HG02970 (cell line): ENCODE results near the gene SHH.

Experiments used
- ATAC-seq: cut with Tn5 transposase; IDR thresholded peaks from one replicate; pipeline ENCODE4 v1.9.1; 2021; ENCODE audit warnings: mild to moderate bottlenecking, moderate library complexity, moderate number of reproducible peaks; ENCODE audit not compliant: unreplicated experiment, low FRiP score

Gene SHH

GRCh38 chr7:155807789-155808548 is 4.3 kb downstream of the SHH start:
- ATAC-seq, result no peak

- ATAC-seq, result no peak
Measured at GRCh38 chr7:155807065-155807671, 5.1 kb downstream of the SHH start.

GRCh38 chr7:155806096-155806871 is 6.0 kb downstream of the SHH start:
- ATAC-seq, result no peak

- no peak for ATAC-seq
Measured at GRCh38 chr7:155805826-155806095, 6.5 kb downstream of the SHH start.

DNA sequence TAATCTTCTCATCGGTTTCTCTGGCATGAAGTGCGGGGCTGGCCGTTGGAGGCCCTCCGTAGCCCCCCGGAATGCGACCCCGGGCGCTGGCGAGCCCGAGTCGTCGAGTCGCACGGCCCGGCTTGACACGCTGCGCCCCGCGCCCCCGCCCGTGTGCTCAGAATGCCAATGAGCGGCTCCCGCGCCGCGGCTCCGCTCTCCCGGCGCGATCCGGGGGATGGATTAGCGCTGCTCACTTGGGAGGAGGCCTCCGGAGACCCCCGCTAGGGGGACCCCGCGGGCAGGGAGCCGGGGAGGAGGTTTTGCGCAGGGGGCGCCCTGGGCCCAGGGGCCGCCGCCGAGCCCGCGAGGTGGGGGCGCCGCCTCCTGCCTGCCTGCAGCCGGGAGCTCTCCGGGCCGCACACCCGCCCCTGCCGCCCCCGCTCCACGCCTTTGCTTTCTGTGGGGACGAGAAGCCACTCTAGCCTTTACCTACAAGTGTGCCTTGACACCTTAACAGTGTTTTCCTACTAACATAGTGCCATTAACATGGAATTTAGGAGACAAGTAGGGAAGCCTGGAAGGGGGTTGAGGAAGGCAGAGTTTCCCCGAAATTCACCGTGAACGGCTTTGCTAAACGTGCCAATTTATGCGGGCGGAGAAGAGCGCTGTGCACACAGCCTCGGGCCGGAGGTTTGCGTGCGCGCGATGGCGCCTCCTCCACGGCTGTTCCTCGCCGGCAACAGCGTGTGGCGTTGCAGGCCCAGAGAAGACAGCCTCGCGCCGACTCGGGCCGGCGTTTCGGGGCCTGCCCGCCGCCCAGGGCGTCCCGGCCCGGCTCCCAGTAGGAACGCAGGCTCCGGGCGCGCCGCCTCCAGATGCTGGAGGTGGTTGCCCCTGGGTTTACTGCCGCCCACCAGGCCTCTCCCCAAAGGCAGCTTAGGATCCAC is 7.1 kb downstream of the SHH start:
- no peak for ATAC-seq

- no peak for ATAC-seq
Measured at GRCh38 chr7:155804431-155804831, 7.8 kb downstream of the SHH start.

DNA sequence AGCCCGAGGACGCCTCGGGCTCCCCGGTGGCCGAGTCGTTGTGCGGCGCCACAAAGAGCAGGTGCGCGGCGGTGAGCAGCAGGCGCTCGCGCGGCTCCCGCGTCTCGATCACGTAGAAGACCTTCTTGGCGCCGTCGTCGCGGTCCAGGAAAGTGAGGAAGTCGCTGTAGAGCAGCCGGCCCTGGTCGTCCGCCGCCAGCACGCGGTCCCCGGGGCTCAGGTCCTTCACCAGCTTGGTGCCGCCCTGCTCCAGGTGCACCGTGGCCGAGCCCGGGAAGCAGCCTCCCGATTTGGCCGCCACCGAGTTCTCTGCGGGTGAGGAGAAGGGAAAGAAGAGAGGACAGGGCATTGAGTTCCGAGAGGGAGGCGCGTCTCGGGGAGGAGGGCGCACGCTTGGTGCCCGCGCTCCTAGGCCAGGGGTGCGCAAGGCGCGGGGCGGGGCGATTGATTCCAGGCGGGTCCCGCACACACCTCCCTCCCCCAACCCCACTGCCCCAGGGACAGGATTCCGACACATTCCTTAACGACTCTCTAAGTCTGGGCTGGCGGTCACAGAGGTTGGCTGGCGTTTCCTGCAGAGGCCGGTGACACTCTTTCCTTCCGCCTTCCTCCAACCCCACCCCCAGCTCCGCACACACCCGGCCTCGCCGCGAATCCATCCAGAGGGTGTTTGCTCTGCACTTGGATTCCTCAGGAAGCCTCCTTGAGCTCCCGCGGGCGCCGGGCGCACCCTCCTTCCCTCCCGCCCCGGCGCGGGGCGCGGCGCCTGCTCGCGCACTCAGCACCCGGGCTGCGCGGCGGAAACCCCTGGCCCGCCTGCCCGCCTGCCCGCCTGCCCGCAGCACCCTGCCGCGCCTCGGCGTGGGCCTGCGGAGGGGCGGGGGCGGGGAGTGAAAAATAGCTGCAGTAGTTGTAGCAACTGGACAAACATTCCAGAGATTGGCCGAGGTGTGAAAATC is 8.6 kb downstream of the SHH start:
- ATAC-seq, result no peak

DNA sequence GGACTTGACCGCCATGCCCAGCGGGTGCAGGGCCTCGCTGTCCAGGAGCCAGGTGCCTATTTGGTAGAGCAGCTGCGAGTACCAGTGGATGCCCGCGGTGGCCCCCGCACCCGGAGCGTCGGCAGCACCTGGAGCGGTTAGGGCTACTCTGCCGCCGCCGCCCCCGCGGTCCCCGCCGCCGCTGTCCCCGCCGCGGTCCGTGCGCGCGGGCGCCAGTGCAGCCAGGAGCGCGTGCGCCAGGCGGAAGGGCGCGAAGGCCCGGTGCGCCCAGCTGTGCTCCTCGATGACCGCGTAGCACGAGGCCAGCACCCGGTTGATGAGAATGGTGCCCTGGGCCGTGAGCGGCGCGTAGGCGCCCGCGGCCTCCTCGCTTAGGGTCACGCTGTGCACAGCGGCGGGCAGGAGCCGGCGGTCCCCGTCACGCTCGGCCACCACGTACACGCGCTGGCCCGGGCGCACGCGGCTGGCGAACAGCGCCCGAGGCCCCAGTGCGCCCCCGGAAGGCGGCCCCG is 9.3 kb downstream of the SHH start:
- no peak for ATAC-seq

- ATAC-seq, result no peak
Measured at GRCh38 chr7:155802291-155802690, 10.0 kb downstream of the SHH start.

GRCh38 chr7:155800741-155801267 is 11.5 kb downstream of the SHH start:
- ATAC-seq, result no peak

DNA sequence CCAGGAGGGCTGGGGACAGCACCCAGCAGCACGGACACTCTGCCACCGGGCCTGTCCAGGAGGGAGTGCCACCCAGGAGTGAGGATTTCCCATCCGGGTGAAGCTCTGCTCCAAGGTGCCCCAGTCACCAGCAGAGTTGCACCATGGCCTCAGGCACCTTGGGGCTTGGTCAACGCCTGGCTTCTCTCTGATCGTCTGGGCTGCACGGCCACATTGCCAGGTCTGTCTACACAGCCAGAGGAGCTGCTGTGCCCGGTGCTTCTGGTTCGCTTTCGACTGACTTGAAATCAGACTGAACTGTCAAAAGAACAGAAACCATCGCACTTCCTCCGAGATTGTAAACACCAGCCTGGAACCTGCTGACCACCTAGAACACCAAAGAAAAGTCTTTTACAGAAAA is 12.0 kb downstream of the SHH start:
- ATAC-seq, result no peak

GRCh38 chr7:155799514-155799913 is 12.7 kb downstream of the SHH start:
- ATAC-seq, result no peak

DNA sequence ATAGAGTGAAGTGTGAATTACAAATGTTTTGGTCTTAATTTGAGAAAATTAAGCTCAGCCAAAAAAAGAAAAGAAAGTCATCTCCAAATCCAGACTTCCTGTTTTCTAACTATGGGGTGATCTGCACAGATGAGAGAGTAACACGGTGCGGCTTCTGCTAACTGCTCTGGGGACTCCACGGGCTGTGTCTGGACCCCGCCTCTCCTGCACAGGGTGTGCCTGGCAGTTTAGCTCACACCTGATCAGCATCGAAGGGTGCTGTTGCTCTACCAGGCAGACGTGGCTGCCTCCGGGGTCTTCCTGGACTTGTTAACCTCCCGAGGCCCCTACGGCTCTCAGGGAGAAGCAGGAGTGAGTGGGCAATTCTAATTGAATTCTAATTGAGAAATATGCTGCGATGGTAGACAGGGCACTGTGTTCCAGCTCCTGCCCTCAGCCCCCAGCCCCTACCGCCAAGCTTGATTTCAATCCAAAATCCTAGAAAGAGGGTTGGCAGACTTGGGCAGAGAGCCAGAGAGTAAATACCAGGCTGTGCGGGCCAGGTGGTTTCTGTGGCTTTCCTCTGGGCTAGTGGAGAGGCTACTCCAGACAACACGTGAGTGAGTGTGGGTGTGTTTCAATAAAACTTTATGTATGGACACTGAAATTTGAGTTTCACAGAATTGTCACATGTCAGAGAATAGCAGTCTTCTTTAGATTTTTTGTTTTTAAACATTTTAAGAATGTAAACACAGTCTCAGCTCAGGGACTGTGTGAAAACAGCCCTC is 13.4 kb downstream of the SHH start:
- ATAC-seq, result no peak

DNA sequence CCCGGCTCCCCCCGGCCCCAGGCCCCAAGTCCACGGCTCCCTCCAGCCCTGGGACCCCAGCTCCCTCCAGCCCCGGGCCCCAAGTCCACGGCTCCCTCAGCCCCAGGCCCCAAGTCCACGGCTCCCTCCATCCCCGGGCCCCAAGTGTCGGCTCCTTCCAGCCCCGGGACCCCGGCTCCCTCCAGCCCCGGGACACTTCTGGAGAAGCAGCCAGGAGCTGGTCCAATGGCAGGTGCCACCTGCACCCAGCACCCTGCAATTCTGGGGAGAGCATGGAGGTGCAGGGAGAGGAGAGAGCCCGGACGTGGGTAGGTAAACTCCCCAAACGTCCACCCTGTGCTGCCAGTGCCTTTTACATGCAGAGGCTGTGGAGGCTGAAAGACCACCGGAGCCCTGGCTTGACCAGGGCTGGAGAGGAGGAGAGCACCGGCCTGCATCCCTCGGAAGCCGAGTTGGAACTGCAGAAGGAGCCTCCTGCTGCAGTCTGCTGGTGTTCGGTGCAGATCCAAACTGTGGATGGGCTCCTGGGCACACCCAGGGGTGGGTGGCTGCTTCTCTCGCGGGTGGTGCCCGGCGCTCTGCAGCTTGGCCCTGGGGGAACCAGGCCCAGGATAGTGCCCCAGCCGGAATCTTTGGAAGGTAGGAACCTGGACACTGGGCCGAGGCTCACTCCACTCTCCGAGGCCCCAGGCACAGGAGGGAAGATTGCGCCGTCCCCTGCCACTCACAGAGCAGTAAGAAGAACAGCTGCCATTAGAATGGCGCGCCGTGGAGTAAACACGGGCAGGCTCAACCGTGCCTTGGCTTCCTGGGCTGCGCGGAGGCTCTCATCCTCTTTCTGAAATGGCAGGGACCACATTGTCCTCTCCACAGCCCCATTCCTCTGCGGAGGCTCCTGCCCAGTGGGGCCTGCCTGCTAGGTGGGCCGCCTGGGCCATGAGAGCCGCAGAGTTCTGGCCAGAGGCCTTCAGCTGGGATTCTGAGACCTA is 14.7 kb downstream of the SHH start:
- ATAC-seq, result no peak

DNA sequence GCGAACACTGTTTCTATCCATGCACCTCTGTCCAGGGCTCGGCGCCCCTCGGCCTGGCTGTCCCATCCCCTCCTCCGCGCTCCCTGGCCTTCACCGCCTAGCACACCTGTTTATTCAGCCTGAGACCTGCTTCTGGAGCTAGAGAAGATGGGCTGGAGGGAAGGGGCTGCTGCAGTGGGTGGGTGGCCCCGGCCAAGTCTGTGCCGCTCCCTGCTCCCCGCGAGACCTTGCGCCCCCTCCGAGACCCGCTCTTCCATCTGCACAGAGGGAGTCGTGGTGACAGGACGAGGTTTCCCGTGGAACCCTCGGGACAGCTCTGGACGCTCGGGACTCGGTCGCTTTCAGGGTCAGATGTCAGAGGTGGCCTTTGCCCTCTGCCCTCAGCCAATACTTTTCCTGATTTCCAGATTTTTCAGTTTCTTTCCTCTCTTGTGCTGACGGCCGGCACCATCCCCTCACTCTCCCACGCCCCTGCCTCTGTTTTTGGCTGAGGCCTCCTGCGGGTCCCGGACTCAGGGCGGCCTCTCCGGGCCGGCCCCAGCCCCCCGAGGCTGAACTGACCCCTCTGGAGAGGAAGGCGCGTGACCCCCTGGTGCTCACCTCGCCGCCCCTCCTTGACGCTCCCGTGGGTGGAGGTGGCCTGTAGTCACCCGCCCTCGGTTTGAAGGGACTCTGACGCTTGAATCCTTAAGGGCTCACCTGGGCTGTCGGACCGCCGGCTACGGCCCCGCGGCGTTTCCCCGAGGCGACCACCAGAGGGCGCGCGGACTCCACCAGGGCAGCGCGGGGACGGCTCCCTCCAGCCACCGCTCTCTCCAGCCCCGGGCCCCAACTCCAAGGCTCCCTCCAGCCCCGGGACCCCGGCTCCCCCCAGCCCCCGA is 15.6 kb downstream of the SHH start:
- ATAC-seq, result no peak

DNA sequence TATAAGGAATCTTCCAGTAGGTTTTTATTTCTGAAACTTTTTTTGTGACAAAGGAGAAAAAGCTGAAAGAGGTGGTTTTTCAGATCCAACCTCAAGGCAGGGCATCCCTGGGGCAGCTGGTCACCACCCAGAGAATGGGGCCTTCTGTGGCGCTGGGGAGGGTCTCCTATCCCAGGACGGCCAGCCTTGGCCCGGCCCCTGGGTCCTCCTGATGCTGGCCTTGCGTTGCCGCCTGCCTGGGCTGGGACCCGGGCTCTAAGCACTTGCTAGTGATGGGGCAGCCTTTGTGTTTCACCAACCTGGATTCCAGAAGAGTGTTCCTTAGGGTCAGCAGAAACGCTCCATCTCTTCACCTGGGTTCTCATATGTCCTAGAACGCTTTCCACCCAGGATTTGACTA is 16.3 kb downstream of the SHH start:
- ATAC-seq, result no peak
